Coronary artery (tissue), 2 donors: ENCODE measurements around the gene DIP2C.

Experiments used
- DNase-seq: peaks from one replicate; pipeline ENCODE4 v3.0.0-alpha.2; 2017; ENCODE audit warnings: low spot score
- H3K27ac ChIP-seq, 2 donors: fragments of 200-600 bp; sonication (generic); one replicate each; pipeline ENCODE4 v1.5.1; 2016 to 2019
- H3K4me3 ChIP-seq: fragments of 200-600 bp; sonication (generic); 2 replicates; pipeline ENCODE4 v1.5.1; 2016; ENCODE audit warnings: mild to moderate bottlenecking, moderate library complexity
- TF ChIP-seq, protein P1 (sequence below): fragments of 200-600 bp; sonication (generic); IDR thresholded peaks from one replicate; pipeline ENCODE4 v1.5.1; 2019; ENCODE audit warnings: antibody characterized with exemption

The DIP2C gene

DNA sequence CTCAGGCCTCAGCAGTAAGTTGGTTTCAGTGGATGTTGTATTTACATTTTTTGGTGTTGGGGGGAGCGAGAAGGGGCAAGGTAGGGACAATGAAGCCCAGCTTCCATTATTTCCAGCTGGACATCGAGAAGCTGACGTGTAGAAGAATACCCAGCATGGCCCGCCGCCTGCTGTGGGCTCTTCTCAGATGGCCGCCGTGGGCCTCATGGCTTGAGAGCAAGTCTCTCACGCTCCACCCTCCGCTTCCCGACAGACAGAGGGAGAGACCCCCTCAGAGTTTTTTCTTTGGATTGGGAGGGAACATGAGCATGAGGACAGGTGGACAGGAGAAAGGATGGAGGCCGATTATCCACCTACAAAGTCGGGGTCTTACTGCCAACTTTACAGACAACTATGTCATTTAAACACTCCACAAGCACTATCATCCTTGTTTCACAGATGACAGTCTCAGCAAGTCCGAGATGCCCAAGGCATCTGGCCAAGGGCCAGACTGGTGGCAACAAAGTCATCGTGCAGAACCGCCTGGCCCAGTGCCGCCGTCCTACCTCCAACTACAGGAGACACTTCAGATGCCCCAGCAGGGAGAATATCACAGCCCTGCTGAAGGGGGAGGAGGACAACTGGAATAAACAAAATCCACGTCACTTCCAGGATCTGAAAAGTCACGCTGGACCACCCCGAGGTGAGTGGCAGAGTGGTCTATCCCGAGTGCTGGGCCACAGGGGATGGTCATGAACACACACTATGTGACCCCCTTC lies 195.9 kb downstream of the DIP2C start:
- no peak overlapping the region for H3K27ac ChIP-seq
- DNase-seq, result no peak
- TF ChIP-seq, protein P1, sequence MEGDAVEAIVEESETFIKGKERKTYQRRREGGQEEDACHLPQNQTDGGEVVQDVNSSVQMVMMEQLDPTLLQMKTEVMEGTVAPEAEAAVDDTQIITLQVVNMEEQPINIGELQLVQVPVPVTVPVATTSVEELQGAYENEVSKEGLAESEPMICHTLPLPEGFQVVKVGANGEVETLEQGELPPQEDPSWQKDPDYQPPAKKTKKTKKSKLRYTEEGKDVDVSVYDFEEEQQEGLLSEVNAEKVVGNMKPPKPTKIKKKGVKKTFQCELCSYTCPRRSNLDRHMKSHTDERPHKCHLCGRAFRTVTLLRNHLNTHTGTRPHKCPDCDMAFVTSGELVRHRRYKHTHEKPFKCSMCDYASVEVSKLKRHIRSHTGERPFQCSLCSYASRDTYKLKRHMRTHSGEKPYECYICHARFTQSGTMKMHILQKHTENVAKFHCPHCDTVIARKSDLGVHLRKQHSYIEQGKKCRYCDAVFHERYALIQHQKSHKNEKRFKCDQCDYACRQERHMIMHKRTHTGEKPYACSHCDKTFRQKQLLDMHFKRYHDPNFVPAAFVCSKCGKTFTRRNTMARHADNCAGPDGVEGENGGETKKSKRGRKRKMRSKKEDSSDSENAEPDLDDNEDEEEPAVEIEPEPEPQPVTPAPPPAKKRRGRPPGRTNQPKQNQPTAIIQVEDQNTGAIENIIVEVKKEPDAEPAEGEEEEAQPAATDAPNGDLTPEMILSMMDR, result no peak
- H3K4me3 ChIP-seq, result no peak overlapping the region

DNA sequence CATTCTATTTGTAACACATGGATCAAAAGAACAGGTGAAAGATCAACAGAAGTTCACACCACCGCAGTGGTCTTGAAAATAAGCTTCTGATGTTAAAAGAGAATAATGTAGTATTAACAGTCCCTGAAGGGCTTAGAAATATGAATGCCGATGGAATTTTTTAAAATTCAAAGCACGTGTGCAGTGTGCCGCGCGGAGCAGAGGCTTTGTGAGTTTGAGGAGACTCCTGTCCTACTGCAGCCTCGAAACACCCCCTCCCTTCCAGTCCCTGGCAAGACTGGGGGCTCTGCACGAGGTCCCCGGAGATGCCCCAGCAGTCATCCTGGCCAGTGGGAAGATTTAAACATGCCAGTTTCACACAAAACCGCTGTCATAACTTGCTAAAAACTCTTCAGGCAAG lies 196.6 kb downstream of the DIP2C start:
- DNase-seq, result no peak
- TF ChIP-seq, protein P1, result no peak
- Histone ChIP-seq H3K27ac (no peak overlapping the region), H3K4me3 (no peak overlapping the region)

DNA sequence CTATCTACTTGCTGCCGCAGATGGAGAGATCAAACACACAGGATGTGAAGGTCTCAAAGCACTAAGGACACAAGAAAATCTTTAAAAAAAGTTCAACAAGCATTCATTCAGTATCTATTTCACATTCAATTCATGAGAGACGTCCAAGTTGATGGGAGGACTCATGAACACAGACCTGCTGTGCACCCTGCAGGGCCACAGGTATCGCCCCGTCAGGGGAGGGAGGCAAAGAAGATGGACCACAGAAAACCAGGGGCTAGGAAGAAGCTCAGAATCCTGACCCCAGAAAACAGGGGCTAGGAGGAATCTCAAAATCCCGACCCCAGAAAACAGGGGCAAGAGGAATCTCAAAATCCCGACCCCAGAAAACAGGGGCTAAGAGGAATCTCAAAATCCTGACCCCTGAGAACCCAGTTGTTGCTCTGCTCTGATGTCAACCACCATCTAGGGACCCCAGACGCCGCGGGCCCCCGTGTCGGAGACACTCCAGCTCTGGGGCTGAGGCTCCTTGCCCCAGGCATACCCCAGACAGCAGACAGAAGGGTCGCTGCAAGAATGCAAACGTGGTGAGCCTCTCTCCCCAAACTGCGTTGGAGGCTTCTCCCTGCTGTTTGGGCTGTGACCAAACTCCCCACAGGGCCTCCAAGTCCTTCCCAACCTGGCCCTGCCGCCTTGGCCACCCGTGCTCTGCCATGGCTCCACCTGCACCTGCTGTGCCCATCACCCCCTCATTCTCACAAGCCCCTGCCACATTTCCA lies 197.6 kb downstream of the DIP2C start:
- H3K27ac ChIP-seq, result peak overlapping the region in 1 of 2 donors; percentile 61
- DNase-seq, result no peak
- TF ChIP-seq, protein P1, result no peak
- H3K4me3 ChIP-seq, result peak overlapping the region; percentile 47

DNA sequence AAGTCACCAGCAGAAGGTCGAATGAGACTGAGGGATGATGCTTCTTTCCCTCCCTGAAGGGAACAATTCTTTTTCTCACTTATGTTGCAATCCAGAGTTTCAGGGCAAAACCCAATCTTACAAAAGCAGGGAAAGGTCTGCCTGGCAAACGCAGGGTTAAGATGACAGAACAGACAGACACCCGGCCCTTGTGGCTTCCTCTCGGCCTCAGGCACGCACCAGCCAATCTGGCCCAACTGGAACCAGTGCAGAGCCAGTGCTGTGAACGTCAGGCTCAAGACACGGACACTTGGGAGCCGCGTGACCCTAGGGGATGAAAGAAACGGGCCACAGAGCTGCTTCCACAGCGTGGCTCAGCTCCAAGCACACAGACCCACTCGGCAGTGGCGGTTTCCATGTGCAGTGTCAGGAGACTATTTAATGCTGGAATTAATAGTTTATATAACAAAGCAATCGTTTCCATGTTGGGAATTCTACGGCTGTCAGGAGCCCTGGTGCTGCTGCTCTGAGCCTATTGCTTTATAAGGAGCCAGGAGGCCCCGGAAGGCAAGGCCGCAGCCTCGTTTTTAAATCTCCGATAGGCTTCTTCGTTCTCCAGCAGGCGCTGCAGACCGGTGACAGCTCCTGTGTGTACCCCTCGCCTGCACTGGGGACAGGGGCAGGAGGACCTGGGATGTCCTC lies 198.4 kb downstream of the DIP2C start:
- Histone ChIP-seq H3K4me3 (peak overlapping the region; percentile 47), H3K27ac (peak overlapping the region; percentile 36 to 61)
- DNase-seq, result no peak
- TF ChIP-seq, protein P1, result no peak

DNA sequence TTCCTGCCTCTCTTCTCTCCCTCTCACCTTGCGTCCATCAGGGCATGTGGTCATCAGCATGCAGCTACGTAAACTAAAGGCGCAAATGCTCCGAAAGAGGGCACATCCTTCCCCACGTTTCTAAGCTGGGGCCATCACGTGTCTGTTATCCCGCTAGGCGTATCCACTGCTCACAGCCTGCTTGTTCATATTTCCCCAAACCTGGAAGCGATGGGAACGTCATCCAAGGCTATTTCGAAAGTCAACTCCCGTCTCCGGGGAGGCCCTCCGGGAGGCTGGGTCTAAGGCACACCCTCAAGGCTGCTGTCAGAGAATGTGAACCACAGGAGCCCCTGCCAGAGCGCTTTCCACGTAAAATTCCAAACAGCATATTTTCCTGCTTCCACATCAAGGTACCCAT lies 199.2 kb downstream of the DIP2C start:
- TF ChIP-seq, protein P1, result no peak
- DNase-seq, result no peak
- Histone ChIP-seq H3K27ac (no peak overlapping the region), H3K4me3 (no peak overlapping the region)

DNA sequence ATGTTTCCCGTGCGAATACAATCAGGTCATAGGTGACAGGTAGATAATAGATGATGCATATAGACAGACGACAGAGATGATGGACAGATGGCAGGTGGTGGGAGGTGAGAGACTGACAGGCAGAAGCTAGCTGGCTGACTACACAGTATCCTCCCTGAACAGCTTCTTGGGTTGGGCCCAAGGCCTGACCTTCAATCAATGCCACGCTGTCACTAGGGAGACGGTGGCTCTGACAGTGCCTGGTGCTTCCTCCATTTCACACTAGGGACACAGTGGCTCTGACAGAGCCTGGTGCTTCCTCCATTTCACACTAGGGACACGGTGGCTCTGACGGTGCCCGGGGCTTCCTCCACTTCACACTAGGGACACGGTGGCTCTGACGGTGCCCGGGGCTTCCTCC lies 200.1 kb downstream of the DIP2C start:
- no peak for DNase-seq
- TF ChIP-seq, protein P1, result no peak
- no peak overlapping the region for H3K27ac ChIP-seq
- no peak overlapping the region for H3K4me3 ChIP-seq
